HuH-7 (cell line): ENCODE results near the gene HMBS.
"Not testable (repeated sequence)": the region's sequence is repeated elsewhere in the genome, so short reads cannot be mapped to it uniquely, and the experiment has no call there.

Experiments
- DNase-seq: peaks from one replicate; pipeline ENCODE4 v3.0.0; 2011; ENCODE audit warnings: low spot score

HMBS gene

GRCh38 chr11:119118946-119119345 is 34.3 kb downstream of the HMBS start:
- no peak for DNase-seq

- DNase-seq: no peak
Observed at GRCh38 chr11:119120639-119121007, 35.9 kb downstream of the HMBS start.

- peak; percentile 97 for DNase-seq
Observed at GRCh38 chr11:119121008-119121810, 36.5 kb downstream of the HMBS start, which contains the start of gene HINFP. HINFP (plus strand) TSS chr11:119121580; CDS start chr11:119126945, 5,365 bp downstream.

- DNase-seq: no peak
Observed at GRCh38 chr11:119121811-119122124, 37.1 kb downstream of the HMBS start.

- DNase-seq: no peak
Observed at GRCh38 chr11:119125821-119126220, 41.1 kb downstream of the HMBS start.

- DNase-seq: no peak
Observed at GRCh38 chr11:119126675-119127268, 42.1 kb downstream of the HMBS start.

- DNase-seq: no peak
Observed at GRCh38 chr11:119130662-119131061, 46.0 kb downstream of the HMBS start.

- no peak for DNase-seq
Observed at GRCh38 chr11:119134389-119134978, 49.8 kb downstream of the HMBS start.

GRCh38 chr11:119139276-119139675 is 54.6 kb downstream of the HMBS start:
- DNase-seq: not testable (repeated sequence)
